ENCODE results near the gene UBE2N.
"Not testable (repeated sequence)": the region's sequence is repeated elsewhere in the genome, so short reads cannot be mapped to it uniquely, and the experiment has no call there.

Gene UBE2N

DNA sequence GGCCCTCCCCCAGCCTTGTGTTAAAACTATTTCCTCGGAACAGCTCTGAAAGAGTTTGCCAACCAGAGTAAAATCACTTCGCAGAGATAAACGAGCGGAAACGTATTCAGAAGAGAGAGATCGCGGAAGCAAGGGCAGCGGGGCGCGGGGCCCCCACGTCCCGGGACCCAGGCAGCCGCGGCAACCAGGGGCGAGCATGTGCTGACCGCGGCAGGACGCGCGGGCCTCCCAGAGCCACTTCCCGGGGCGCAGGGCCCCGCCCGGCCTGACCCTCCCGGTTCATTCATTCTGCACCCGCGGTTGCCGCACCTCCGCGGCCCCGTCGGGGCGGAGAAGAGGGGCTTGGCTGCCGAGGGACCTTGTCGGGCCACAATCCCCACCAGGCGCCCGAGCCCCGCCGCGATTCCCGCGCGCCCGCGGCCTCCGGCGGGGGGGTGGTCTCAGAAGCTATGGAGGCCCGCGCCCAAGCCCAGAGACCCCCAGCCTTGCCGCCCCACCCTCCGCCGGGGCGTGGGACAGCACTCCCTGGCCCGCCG is 598 bp downstream of the UBE2N start:
- H3K4me3 ChIP-seq (ENCODE audit: low read length): peak overlapping the region; percentile 99
- H3K27me3 ChIP-seq (ENCODE audit: insufficient read depth, low read length): no peaks in the 10 kb centered on the region
- peak overlapping the region; percentile 66 for H3K27ac ChIP-seq (ENCODE audit: low read length)
- H3K9me3 ChIP-seq (ENCODE audit: insufficient read depth, low read depth, low read length): no peaks in the 10 kb centered on the region
- no peaks in the 10 kb centered on the region for H3K36me3 ChIP-seq (ENCODE audit: insufficient read depth, low read depth, low read length)
- peaks cover 32% of the 10 kb centered on the region; the same call in 1 of the 2 replicates for H3K4me1 ChIP-seq (ENCODE audit: insufficient read depth, low read length)
- peak overlapping the region; percentile 84 for H3K9ac ChIP-seq (ENCODE audit: low read depth, low read length)

DNA sequence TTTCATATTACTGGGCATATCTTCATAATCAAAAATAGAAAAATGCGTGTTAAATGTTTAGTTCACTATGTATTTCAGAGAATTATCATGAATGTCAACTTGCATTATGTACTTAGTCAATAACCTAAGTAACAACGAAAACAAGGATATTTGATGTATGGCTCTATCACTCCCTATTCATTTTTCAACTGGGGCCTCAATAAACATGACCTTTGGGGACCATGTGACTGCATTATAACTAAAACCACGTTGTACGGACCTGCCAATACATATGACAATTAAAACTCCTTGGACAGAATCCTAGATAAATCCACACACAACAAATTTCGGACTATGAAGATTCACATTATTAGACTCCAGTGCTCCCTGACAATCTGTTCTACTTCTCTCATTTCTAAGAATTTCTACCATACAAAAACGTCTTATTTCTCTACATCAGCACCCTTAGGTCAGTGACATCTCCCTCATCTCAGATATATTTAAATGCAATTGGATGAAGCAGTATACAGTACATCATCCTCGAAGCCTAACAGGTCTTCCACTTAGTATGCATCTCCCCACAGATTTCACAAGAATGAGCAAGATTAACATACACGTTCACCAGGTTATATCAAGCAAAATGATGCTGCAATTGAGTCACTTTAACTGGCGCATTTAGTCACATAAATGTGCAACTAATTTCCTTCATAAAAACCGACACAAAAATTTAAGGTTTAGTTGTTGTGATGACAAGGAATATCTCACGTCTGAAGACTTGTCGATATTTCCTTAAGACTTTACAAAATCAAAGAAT is 1.5 kb downstream of the UBE2N start:
- peak overlapping the region; percentile 99 for H3K4me3 ChIP-seq (ENCODE audit: low read length)
- H3K27ac ChIP-seq (ENCODE audit: low read length): peak overlapping the region; percentile 66
- H3K4me1 ChIP-seq (ENCODE audit: insufficient read depth, low read length): peaks cover 32% of the 10 kb centered on the region; the same call in 1 of the 2 replicates
- H3K9ac ChIP-seq (ENCODE audit: low read depth, low read length): peak overlapping the region; percentile 84
- no peaks in the 10 kb centered on the region for H3K36me3 ChIP-seq (ENCODE audit: insufficient read depth, low read depth, low read length)
- H3K9me3 ChIP-seq (ENCODE audit: insufficient read depth, low read depth, low read length): no peaks in the 10 kb centered on the region
- H3K27me3 ChIP-seq (ENCODE audit: insufficient read depth, low read length): no peaks in the 10 kb centered on the region

DNA sequence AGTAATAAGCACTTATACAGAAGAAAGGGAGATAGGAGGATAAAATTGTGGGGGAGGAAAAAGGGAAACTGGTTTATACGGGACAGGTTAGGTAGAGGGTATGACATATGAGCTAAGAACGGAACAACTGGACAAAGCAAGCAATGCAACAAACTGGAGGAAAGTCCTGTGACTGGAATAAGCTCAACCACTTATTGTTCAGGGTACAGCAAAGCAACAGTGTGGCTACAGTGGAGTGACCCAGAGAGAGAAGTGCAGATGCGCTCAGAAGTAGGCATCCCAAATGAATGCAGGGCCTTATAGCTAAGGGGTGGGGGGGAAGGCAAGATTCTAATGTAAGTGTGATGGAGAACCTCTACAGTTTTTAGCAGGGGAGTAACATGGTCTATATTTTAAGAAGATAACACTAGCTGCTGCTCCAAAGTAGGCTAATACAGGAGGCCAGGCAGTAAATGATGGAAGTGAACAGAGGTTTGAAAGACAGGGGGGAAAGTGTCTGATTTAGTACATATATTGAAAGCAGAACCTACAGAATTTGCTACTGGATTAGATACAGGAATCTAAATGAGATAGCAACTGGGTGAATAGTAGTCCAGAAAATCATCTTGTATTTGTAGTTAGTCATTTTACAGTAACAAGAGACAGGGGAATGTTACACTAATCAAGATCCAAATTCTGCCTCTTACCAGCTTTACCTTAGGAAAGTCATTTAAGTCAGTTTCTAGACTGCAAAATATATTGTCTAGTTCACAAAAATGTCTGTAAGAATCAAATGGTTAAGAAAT is 3.3 kb downstream of the UBE2N start:
- H3K4me3 ChIP-seq (ENCODE audit: low read length): 0 out of 2 replicates have a peak overlapping the region, but pooled peaks have one; percentile 99
- no peak overlapping the region for H3K27ac ChIP-seq (ENCODE audit: low read length)
- no peaks in the 10 kb centered on the region for H3K9me3 ChIP-seq (ENCODE audit: insufficient read depth, low read depth, low read length)
- no peaks in the 10 kb centered on the region for H3K27me3 ChIP-seq (ENCODE audit: insufficient read depth, low read length)
- H3K4me1 ChIP-seq (ENCODE audit: insufficient read depth, low read length): peaks cover 32% of the 10 kb centered on the region; the same call in 1 of the 2 replicates
- H3K36me3 ChIP-seq (ENCODE audit: insufficient read depth, low read depth, low read length): no peaks in the 10 kb centered on the region
- no peak overlapping the region for H3K9ac ChIP-seq (ENCODE audit: low read depth, low read length)

DNA sequence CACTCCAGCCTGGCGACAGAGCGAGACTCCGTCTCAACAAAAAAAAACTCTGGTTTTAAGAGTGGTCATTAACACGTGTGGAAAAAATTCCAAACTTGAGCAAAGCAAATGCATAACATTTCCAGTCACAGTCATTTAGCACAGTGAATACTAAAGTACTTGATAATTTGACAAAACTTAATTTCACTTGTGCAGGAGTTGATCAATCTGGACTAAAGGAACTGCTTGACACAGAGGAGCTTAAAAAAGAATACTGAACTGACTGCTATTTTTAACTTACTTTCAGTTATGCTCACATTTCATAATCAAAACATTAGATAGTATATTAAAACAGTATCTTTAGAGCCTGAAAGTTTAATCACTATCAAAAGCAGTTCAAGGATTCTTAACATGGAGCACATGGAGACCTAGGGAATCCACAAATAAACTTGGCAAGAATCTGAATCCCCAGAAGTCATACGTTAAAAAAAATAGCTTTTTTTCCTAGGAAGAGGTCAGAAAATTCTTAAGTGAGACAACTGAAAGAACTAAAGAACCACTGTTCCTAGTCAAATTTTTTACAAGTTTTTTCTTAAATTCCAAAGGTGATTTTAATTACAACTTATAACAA is 7.4 kb downstream of the UBE2N start:
- no peaks in the 10 kb centered on the region for H3K36me3 ChIP-seq (ENCODE audit: insufficient read depth, low read depth, low read length)
- H3K27me3 ChIP-seq (ENCODE audit: insufficient read depth, low read length): no peaks in the 10 kb centered on the region
- no peaks in the 10 kb centered on the region for H3K9me3 ChIP-seq (ENCODE audit: insufficient read depth, low read depth, low read length)
- H3K9ac ChIP-seq (ENCODE audit: low read depth, low read length): no peak overlapping the region
- H3K27ac ChIP-seq (ENCODE audit: low read length): no peak overlapping the region
- peaks cover 15% of the 10 kb centered on the region; the same call in 1 of the 2 replicates for H3K4me1 ChIP-seq (ENCODE audit: insufficient read depth, low read length)
- no peak overlapping the region for H3K4me3 ChIP-seq (ENCODE audit: low read length)

DNA sequence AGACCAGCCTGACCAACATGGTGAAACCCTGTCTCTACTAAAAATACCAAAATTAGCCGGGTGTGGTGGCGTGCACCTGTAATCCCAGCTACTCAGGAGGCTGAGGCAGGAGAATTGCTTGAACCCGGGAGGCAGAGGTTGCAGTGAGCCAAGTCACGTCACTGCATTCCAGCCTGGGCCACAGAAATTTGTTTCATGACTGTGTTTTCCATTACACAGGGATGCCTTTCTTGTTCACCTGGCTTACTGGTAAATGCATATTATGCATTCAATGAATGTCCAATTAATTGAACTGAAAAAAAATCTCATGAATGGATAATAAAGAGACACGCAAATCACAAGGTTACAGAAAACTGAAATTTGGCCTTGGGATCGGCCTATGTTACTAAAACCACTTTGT is 9.7 kb downstream of the UBE2N start:
- H3K4me3 ChIP-seq (ENCODE audit: low read length); H3K9me3 ChIP-seq (ENCODE audit: insufficient read depth, low read depth, low read length); H3K36me3 ChIP-seq (ENCODE audit: insufficient read depth, low read depth, low read length); H3K27ac ChIP-seq (ENCODE audit: low read length); H3K9ac ChIP-seq (ENCODE audit: low read depth, low read length); H3K4me1 ChIP-seq (ENCODE audit: insufficient read depth, low read length); H3K27me3 ChIP-seq (ENCODE audit: insufficient read depth, low read length): not testable (repeated sequence)

DNA sequence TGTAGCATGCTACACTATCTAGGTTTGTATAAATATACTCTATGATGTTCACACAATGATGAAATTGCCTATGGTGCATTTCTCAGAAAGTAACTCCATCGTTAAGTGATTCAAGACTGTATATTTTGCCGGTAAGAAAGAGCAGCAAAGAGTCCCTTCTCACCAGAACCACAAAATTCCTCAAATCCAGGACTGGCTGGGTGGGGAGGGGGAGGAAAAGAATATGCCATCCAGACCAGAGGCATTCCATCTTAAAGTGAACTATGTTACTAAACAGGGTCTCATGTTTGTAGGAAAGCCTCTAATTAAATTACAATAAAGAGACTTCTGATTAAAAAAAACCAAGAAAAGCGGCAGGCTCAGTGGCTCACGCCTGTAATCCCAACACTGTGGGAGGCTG is 11.5 kb downstream of the UBE2N start:
- Histone ChIP-seq H3K4me3 (ENCODE audit: low read length) (no peak overlapping the region), H3K36me3 (ENCODE audit: insufficient read depth, low read depth, low read length) (no peaks in the 10 kb centered on the region), H3K9ac (ENCODE audit: low read depth, low read length) (no peak overlapping the region), H3K27me3 (ENCODE audit: insufficient read depth, low read length) (no peaks in the 10 kb centered on the region), H3K9me3 (ENCODE audit: insufficient read depth, low read depth, low read length) (no peaks in the 10 kb centered on the region), H3K27ac (ENCODE audit: low read length) (no peak overlapping the region), H3K4me1 (ENCODE audit: insufficient read depth, low read length) (peaks cover 5% of the 10 kb centered on the region)

DNA sequence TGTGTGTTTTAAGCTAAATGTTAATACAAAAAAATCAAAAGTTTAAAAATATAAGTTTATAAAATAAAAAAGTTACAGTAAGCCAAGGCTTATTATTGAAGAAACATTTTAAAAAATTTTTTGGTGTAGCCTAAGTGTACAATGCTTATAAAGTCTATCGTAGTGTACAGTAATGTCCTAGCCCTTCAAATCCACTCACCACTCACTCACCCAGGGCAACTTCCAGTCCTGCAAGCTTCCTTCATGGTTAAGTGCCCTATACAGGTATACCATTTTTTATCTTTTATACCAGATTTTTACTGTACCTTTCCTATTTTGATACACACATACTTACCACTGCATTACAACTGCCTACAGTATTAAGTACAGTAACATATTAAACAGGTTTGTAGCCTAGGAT is 11.9 kb downstream of the UBE2N start:
- H3K4me1 ChIP-seq (ENCODE audit: insufficient read depth, low read length): peaks cover 8% of the 10 kb centered on the region
- no peaks in the 10 kb centered on the region for H3K27me3 ChIP-seq (ENCODE audit: insufficient read depth, low read length)
- no peak overlapping the region for H3K9ac ChIP-seq (ENCODE audit: low read depth, low read length)
- H3K27ac ChIP-seq (ENCODE audit: low read length): no peak overlapping the region
- H3K4me3 ChIP-seq (ENCODE audit: low read length): no peak overlapping the region
- H3K9me3 ChIP-seq (ENCODE audit: insufficient read depth, low read depth, low read length): no peaks in the 10 kb centered on the region
- H3K36me3 ChIP-seq (ENCODE audit: insufficient read depth, low read depth, low read length): no peaks in the 10 kb centered on the region

DNA sequence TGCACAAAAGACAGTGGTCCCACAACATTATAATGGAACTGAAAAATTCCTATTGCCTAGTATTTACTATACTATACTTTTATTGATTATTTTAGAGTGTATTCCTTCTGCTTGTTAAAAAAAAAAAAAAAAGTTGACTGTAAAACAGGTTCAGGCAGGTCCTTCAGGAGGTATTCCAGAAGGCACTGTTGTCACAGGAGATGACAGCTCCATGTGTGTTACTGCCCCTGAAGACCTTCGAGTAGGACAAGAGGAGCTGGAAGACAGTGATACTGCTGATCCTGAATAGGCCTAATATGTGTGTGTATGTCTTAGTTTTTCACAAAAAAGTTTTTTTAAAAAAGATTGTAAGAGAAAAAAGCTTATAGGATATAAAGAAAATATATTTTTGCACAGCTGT is 12.3 kb downstream of the UBE2N start:
- Histone ChIP-seq H3K27me3 (ENCODE audit: insufficient read depth, low read length) (no peaks in the 10 kb centered on the region), H3K36me3 (ENCODE audit: insufficient read depth, low read depth, low read length) (no peaks in the 10 kb centered on the region), H3K4me1 (ENCODE audit: insufficient read depth, low read length) (peaks cover 12% of the 10 kb centered on the region), H3K9ac (ENCODE audit: low read depth, low read length) (no peak overlapping the region), H3K9me3 (ENCODE audit: insufficient read depth, low read depth, low read length) (no peaks in the 10 kb centered on the region), H3K4me3 (ENCODE audit: low read length) (no peak overlapping the region), H3K27ac (ENCODE audit: low read length) (no peak overlapping the region)

DNA sequence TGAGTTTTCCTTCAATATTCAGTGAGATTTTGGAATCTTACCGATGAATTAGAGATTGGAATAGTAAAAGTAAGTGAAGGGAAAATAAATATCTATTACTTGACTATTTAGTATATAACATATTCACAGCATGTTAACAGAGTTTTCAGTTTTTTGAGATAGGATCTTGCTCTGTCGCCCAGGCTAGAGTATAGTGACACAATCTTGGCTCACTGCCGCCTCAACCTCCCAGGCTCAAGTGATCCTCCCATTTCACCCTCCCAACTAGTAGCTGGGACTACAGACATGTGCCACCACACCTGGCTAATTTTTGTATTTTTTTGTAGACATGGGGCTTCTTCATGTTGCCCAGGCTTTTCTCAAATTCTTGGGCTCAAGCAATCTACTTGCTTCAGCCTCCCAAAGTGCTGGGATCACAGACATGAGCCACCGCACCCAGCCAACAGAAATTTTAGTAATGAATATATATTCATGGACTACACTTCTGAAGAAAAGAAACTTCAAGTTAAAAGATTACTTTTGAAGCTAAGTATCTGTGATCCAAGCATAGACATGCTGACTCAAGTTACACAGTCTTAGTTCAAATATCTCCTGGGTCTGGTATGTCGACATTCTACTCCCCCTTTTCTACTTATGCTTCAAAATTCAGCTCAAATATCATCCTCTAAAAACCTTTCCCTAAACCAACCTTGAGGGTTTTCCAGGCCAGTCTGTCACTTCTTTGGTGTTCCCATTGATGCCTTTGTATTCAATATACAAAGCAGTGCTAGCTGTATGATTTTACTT is 13.8 kb downstream of the UBE2N start:
- peaks cover 26% of the 10 kb centered on the region for H3K4me1 ChIP-seq (ENCODE audit: insufficient read depth, low read length)
- H3K4me3 ChIP-seq (ENCODE audit: low read length): no peak overlapping the region
- H3K9ac ChIP-seq (ENCODE audit: low read depth, low read length): no peak overlapping the region
- no peaks in the 10 kb centered on the region for H3K36me3 ChIP-seq (ENCODE audit: insufficient read depth, low read depth, low read length)
- no peaks in the 10 kb centered on the region for H3K27me3 ChIP-seq (ENCODE audit: insufficient read depth, low read length)
- no peaks in the 10 kb centered on the region for H3K9me3 ChIP-seq (ENCODE audit: insufficient read depth, low read depth, low read length)
- no peak overlapping the region for H3K27ac ChIP-seq (ENCODE audit: low read length)

DNA sequence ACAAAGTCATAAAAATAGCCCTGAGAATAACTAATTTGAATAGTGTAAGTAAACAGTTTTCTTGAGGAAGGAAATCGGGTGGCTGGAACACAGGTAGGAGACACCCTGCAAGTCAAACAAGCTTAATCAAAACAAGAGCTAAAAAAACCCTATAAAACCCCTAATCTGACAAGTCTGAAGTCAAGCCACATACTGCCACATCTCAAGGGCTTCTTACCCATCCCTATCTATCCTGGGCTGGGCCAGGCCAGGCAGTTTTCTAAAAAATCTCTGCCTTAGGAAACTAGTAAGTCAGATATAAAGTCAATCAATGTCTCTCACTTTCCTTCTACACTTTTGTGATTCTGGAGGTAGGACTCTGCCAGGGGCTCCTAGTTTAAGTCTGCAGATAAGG is 15.3 kb downstream of the UBE2N start:
- H3K4me3 ChIP-seq (ENCODE audit: low read length): no peak overlapping the region
- H3K9me3 ChIP-seq (ENCODE audit: insufficient read depth, low read depth, low read length): no peaks in the 10 kb centered on the region
- H3K27ac ChIP-seq (ENCODE audit: low read length): no peak overlapping the region
- no peaks in the 10 kb centered on the region for H3K36me3 ChIP-seq (ENCODE audit: insufficient read depth, low read depth, low read length)
- H3K27me3 ChIP-seq (ENCODE audit: insufficient read depth, low read length): no peaks in the 10 kb centered on the region
- peaks cover 28% of the 10 kb centered on the region for H3K4me1 ChIP-seq (ENCODE audit: insufficient read depth, low read length)
- no peak overlapping the region for H3K9ac ChIP-seq (ENCODE audit: low read depth, low read length)

DNA sequence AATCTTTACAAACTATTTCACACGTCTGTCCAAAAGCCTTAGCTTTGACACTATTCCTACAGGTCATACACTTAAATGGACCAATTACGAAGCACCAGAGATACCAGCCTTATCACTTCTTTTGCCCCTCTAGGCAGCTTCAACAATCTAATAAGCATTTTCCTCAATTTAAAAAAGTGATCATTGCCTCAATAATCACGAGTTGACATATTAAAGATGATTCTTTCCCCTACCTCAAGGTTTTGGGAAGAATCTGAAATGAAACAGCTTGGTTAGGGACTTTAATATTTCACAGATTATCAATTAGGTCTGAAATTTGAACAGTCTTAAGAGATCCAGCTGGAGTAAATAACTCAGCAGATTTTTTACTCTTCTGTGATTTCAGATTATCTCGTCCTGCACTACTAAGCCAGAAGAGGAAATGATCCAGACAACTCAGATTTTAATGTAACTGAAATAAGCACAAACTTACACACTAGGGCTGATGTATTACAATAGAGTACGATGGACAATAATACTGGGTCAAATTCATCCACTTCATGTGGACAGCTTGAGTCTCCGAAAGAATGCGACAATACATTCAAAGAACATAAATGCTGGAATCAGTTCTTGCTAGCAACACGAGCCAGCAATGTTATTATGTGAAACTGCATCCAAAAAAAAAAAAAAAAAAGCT is 15.9 kb downstream of the UBE2N start:
- Histone ChIP-seq H3K9me3 (ENCODE audit: insufficient read depth, low read depth, low read length) (no peaks in the 10 kb centered on the region), H3K4me3 (ENCODE audit: low read length) (no peak overlapping the region), H3K27me3 (ENCODE audit: insufficient read depth, low read length) (no peaks in the 10 kb centered on the region), H3K9ac (ENCODE audit: low read depth, low read length) (no peak overlapping the region), H3K36me3 (ENCODE audit: insufficient read depth, low read depth, low read length) (no peaks in the 10 kb centered on the region), H3K27ac (ENCODE audit: low read length) (no peak overlapping the region), H3K4me1 (ENCODE audit: insufficient read depth, low read length) (peaks cover 28% of the 10 kb centered on the region)
